Measurements from ENCODE around the gene RERE.
"Not testable (repeated sequence)": the region's sequence is repeated elsewhere in the genome, so short reads cannot be mapped to it uniquely, and the experiment has no call there.

The RERE gene

GRCh38 chr1:8712413-8713231, 104.8 kb downstream of the RERE start:
- DNase-seq, result peak; percentile 38

- no peak for DNase-seq
Observed at GRCh38 chr1:8711873-8712412, 105.5 kb downstream of the RERE start.

GRCh38 chr1:8711151-8711550, 106.3 kb downstream of the RERE start:
- DNase-seq, result no peak

GRCh38 chr1:8708259-8708658, 109.2 kb downstream of the RERE start:
- no peak for DNase-seq

- DNase-seq, result peak; percentile 89
Observed at GRCh38 chr1:8706995-8707396, 110.4 kb downstream of the RERE start.

- no peak for DNase-seq
Observed at GRCh38 chr1:8706291-8706690, 111.1 kb downstream of the RERE start.

GRCh38 chr1:8704866-8705506, 112.5 kb downstream of the RERE start:
- no peak for DNase-seq

- DNase-seq, result peak; percentile 88
Observed at GRCh38 chr1:8702850-8703810, 114.3 kb downstream of the RERE start.

GRCh38 chr1:8702472-8702849, 115.0 kb downstream of the RERE start:
- DNase-seq, result no peak

- peak; percentile 40 for DNase-seq
Observed at GRCh38 chr1:8701794-8702471, 115.5 kb downstream of the RERE start.

- DNase-seq, result no peak
Observed at GRCh38 chr1:8699679-8700078, 117.8 kb downstream of the RERE start.

- DNase-seq, result no peak
Observed at GRCh38 chr1:8698937-8699447, 118.4 kb downstream of the RERE start.

GRCh38 chr1:8698012-8698630, 119.3 kb downstream of the RERE start:
- no peak for DNase-seq

- DNase-seq, result not testable (repeated sequence)
Observed at GRCh38 chr1:8695442-8695841, 122.0 kb downstream of the RERE start.

- no peak for DNase-seq
Observed at GRCh38 chr1:8693107-8693506, 124.3 kb downstream of the RERE start.

GRCh38 chr1:8691662-8692061, 125.8 kb downstream of the RERE start:
- DNase-seq, result no peak

GRCh38 chr1:8690253-8690525, 127.3 kb downstream of the RERE start:
- no peak for DNase-seq

- DNase-seq, result peak; percentile 75
Observed at GRCh38 chr1:8689431-8690252, 127.8 kb downstream of the RERE start.

- no peak for DNase-seq
Observed at GRCh38 chr1:8687538-8687937, 129.9 kb downstream of the RERE start.

GRCh38 chr1:8687039-8687438, 130.4 kb downstream of the RERE start:
- peak; percentile 30 for DNase-seq

- DNase-seq, result no peak
Observed at GRCh38 chr1:8685463-8685862, 132.0 kb downstream of the RERE start.
